Osteocyte (in vitro differentiated cells): ENCODE results near the gene ZNF418. TPM values are rescaled to one million over a fixed set of nuclear protein-coding genes. Genes with fewer than 3 reads are reported as not detected.

Experiments
- DNase-seq: peaks from one replicate; pipeline ENCODE4 v3.0.0; 2021; ENCODE audit warnings: mixed read lengths; ENCODE audit not compliant: unreplicated experiment; ENCODE audit errors: extremely low spot score
- H3K27ac Mint-ChIP-seq: one replicate; pipeline ENCODE4 v1.8.0; 2021; ENCODE audit warnings: mild to moderate bottlenecking, mixed read lengths; ENCODE audit not compliant: unreplicated experiment
- H3K27me3 Mint-ChIP-seq: one replicate; pipeline ENCODE4 v1.8.0; 2021; ENCODE audit warnings: mixed read lengths; ENCODE audit not compliant: unreplicated experiment
- H3K36me3 Mint-ChIP-seq: one replicate; pipeline ENCODE4 v1.8.0; 2021; ENCODE audit warnings: mixed read lengths; ENCODE audit not compliant: unreplicated experiment
- H3K4me1 Mint-ChIP-seq: one replicate; pipeline ENCODE4 v1.8.0; 2021; ENCODE audit warnings: mixed read lengths; ENCODE audit not compliant: unreplicated experiment
- H3K4me3 Mint-ChIP-seq: one replicate; pipeline ENCODE4 v1.8.0; 2021; ENCODE audit warnings: mild to moderate bottlenecking, moderate library complexity, mixed read lengths; ENCODE audit not compliant: unreplicated experiment
- H3K9me3 Mint-ChIP-seq: one replicate; pipeline ENCODE4 v1.8.0; 2021; ENCODE audit warnings: mixed read lengths; ENCODE audit not compliant: unreplicated experiment
- long read RNA-seq: library from polyadenylated mRNA; unstranded; transcript quantifications from one replicate; pipeline ENCODE4 v2.0.0, GENCODE V29; 2021
- total RNA-seq: library from RNA; stranded (reverse); gene quantifications from 2 replicates; pipeline ENCODE4 v1.2.1, GENCODE V29; 2021
- TF ChIP-seq, protein P1 (sequence below): fragments of 200-600 bp; sonication (generic); IDR thresholded peaks from 2 replicates; pipeline ENCODE4 v1.5.0; 2021; ENCODE audit warnings: antibody characterized with exemption, mild to moderate bottlenecking, moderate library complexity

Gene ZNF418
- 12.0 and 12.3 TPM in 2 replicates for total RNA-seq
- long read RNA-seq, partial matches to known transcripts: 2 of 18 reads
- long read RNA-seq, other reads (novel, unspliced or antisense): 13 of 18 reads

DNA sequence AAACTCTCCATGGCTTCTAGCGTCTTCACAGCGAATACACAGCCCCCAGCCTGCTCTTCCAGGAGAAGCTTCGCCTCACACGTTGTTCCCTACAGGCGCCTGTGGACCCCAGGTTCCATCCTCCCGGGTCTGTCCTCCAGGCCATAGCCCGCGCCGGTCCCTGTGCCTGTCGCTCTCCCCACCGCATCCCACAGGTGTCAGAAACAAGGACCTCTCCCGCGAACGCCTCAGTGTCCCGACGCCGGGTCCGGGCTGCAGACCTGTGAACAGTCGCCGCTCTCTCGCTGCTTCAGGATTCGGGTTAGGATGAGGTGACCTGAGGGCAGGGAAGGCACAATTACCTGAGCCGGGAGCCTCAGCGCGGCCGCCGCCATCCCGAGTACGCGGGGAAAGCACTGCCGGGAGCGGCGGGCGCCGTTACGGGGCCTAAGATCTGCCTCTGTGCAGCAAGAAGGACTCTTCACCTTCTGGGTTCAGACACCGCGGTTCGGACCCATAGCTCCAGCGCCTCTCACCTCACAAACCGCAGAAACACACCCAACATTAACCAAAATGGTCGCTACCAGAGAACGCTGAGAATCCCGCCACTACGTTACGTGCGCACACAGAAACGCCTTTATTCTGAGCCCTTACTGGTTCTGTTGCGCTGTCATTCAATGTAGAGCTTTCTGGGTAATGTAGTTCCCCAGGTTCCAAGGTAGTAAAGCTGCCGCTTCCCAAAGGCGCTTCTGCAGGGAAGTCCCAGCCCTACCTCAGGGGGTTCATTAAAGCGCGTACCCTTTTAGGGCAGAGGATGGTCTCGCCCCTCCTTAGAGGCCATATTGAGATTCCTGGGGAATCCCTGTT lies at the start of gene ZNF418:
ZNF418 (minus strand) TSS at position 583 of the 846 bp plus-strand sequence. CDS start 1,580 bp downstream, outside the sequence.
- H3K36me3 Mint-ChIP-seq: peaks cover 61% of the 10 kb centered on the region

DNA sequence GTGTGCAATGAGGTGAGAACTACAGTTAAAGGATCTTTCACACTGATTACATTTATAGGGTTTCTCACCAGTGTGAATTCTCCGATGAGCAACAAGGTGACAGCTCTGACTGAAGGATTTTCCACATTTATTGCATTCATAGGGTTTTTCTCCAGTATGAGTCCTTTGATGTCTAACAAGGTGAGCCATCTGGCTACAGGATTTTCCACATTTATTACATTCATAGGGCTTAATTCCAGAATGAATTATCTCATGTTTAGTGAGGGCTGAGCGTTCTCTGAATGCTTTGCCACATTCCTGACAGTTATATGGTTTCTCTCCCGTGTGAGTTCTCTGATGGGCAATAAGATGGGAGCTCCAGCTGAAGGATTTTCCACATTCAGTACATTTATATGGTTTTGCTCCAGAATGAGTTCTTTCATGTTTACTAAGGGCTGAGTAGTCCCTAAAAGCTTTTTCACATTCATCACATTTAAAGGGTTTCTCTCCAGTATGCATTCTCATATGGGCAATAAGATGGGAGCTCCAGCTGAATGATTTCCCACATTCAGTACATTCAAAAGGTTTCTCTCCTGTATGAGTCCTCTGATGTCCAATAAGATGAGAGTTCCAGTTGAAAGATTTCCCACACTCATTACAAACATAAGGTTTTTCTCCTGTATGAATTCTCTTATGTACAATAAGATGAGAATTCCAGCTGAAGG lies 43.5 kb upstream of the ZNF418 start:
- H3K27me3 Mint-ChIP-seq: no peaks in the 10 kb centered on the region
- peaks cover 91% of the 10 kb centered on the region for H3K36me3 Mint-ChIP-seq
- H3K4me1 Mint-ChIP-seq: no peaks in the 10 kb centered on the region
- peaks cover 70% of the 10 kb centered on the region for H3K9me3 Mint-ChIP-seq
- no peak overlapping the region for H3K27ac Mint-ChIP-seq
- DNase-seq: no peak
- TF ChIP-seq, protein P1, sequence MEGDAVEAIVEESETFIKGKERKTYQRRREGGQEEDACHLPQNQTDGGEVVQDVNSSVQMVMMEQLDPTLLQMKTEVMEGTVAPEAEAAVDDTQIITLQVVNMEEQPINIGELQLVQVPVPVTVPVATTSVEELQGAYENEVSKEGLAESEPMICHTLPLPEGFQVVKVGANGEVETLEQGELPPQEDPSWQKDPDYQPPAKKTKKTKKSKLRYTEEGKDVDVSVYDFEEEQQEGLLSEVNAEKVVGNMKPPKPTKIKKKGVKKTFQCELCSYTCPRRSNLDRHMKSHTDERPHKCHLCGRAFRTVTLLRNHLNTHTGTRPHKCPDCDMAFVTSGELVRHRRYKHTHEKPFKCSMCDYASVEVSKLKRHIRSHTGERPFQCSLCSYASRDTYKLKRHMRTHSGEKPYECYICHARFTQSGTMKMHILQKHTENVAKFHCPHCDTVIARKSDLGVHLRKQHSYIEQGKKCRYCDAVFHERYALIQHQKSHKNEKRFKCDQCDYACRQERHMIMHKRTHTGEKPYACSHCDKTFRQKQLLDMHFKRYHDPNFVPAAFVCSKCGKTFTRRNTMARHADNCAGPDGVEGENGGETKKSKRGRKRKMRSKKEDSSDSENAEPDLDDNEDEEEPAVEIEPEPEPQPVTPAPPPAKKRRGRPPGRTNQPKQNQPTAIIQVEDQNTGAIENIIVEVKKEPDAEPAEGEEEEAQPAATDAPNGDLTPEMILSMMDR: no peak
- no peak overlapping the region for H3K4me3 Mint-ChIP-seq

More for the DNA sequence above, at the start of gene ZNF418:
- Mint-ChIP-seq H3K4me3 (peak within 1 kb of the TSS; percentile 98), H3K4me1 (peaks cover 11% of the 10 kb centered on the region), H3K27ac (peak within 1 kb of the TSS; percentile 83), H3K9me3 (peaks cover 39% of the 10 kb centered on the region), H3K27me3 (no peaks in the 10 kb centered on the region)
- peak; percentile 85 for DNase-seq
- TF ChIP-seq, protein P1: no peak

DNA sequence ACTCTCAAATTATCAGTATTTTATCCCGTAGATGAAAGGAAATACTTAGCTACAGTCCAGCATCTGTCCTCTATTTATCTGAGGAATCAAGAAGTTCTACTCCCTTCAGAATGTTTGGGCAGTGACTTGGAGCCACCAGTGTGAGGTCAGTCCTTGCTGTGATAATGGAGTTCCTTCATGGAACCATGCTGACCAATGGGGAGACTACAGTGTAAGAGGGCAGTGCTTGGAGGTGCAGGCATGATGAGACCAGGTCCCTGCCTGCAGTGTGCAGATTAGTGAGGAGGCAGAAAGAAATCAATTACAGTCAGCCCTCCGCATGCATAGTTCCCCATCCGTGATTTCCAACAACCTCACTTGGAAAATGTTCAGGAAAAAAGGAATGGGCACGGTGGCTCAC lies 39.2 kb upstream of the ZNF418 start, which contains the start of gene C19orf18:
C19orf18 (minus strand) TSS at position 101 of the 400 bp plus-strand sequence. CDS start 102 bp downstream, outside the sequence.
- Mint-ChIP-seq H3K27ac (no peak within 1 kb of the TSS), H3K36me3 (peaks cover 54% of the 10 kb centered on the region), H3K4me3 (no peak within 1 kb of the TSS), H3K4me1 (no peaks in the 10 kb centered on the region), H3K9me3 (peaks cover 62% of the 10 kb centered on the region), H3K27me3 (no peaks in the 10 kb centered on the region)
- DNase-seq: no peak
- TF ChIP-seq, protein P1: no peak

DNA sequence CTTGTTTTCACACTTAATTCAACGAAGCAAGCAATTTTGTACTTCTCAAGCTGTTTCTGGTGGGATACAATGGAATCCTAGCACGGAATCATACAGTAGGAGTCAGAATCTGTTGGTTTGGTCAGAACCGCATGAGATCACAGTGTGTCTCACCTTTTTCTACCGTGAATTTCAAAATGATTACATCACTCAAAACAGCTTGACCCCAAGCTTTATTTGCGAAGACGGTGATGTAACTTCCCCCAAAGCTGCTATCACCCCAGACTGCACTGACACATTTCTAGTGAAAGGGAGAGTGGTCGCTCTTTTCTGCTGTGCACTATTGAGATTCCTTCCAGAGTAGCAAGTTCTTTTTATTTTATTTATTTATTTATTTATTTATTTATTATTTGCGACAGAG lies 29.6 kb upstream of the ZNF418 start:
- TF ChIP-seq, protein P1: no peak
- DNase-seq: no peak
- Mint-ChIP-seq H3K36me3 (peaks cover 14% of the 10 kb centered on the region), H3K4me1 (no peaks in the 10 kb centered on the region), H3K27ac (no peak overlapping the region), H3K27me3 (no peaks in the 10 kb centered on the region), H3K4me3 (no peak overlapping the region), H3K9me3 (peaks cover 26% of the 10 kb centered on the region)

DNA sequence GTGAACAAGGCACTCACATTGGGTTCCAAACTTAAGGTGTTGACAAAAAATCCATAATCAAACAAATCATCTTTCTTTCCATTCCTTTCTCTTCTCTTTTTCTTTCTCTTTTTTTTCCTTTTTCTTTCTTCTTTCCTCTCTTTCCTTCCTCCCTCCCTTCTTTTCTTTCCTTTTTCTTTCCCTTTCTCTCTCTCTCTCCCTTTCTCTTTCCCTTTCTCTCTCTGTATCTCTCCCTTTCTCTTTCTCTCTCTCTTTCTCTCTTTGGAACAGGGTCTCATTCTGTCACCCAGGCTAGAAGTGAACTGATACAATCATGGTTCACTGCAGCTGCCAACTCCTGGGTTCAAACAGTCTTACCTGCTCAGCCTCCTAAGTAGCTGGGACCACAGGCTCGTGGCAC lies 26.6 kb upstream of the ZNF418 start:
- Mint-ChIP-seq H3K36me3 (peaks cover 14% of the 10 kb centered on the region), H3K27ac (no peak overlapping the region), H3K4me1 (no peaks in the 10 kb centered on the region), H3K9me3 (peaks cover 26% of the 10 kb centered on the region), H3K27me3 (no peaks in the 10 kb centered on the region), H3K4me3 (no peak overlapping the region)
- DNase-seq: no peak
- TF ChIP-seq, protein P1: no peak
